Stimulated activated CD4-positive, alpha-beta T cell treated with anti-CD3 and anti-CD28 coated beads, TNF-alpha, amount 100 ng/mL, for 4 hours (primary cell): ENCODE measurements around the gene ISCA2.

ENCODE experiments used
- DNase-seq, 3 experiments: peaks; one replicate each; pipeline ENCODE4 v3.0.0-alpha.2; 2020; ENCODE audit warnings: low read depth in 3 of 3

ISCA2 gene

GRCh38 chr14:74482571-74482970 lies 11.0 kb upstream of the ISCA2 start:
- no peak for DNase-seq

GRCh38 chr14:74483321-74483720 lies 10.2 kb upstream of the ISCA2 start:
- no peak for DNase-seq

- DNase-seq: no peak
These were observed 7.4 kb upstream of the ISCA2 start for GRCh38 chr14:74486164-74486563.

DNA sequence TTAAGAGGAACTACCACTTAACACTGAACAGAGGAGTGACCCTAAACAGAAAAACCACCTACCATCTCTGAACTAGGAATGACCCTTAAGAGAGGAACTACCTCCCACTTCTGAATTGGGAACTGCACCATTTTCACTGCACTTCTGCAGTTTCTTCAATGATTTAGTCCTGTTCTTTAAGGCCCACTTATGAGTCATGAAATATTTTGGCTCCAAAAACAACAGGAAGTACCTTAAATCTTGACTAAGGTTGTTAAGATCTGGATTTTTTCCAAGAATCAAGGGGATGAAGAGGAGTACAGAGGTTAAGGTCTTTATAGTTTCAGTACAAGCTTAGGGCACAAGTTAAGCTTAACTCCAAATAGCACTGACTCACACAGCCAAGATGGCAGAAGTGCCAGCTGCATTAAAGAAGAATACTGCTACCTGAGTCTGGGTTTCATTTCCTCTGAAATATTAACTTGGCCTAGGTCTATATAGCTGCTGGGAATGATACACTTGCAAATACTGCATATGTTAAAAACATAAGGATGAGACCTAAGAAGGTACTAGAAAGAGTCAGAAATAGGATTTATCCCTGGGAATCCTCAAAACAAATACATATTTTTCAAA lies 4.7 kb upstream of the ISCA2 start:
- no peak for DNase-seq

GRCh38 chr14:74490486-74490885 lies 3.1 kb upstream of the ISCA2 start:
- no peak for DNase-seq

DNA sequence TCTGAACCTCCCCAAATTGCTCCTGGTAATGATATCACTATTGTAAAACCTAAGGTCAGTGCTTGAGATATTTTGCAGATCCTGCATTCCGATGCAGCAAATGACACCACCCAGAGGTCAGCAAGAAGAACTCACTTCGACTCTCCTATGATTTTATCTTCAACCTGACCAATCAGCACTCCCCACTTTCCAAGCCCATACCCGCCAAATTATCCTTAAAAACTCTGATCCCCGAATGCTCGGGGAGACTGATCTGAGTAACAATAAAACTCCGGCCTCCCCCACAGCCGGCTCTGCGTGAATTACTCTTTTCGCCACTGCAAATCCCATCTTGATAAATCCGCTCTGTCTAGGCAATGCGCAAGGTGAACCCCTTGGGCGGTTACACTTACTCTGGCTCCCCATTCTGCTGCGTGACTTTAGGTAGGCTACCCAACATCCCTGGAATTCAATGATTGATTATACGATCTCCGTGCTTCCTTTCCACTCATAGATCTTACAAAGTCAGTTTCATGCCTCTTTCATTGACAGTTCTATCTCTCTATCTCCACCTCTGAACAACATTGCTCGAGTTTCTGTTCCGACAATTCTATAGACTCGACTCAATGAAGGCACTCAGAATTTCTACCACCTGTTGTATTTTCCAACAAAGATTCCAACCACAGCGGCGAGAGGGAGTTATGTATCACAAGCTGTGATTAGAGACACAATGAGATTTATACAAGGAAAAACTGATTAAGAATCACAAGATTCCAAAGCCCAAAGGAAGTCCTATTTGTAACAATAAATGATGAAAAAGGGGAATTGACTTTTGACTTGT lies 1.4 kb upstream of the ISCA2 start:
- DNase-seq: no peak

DNA sequence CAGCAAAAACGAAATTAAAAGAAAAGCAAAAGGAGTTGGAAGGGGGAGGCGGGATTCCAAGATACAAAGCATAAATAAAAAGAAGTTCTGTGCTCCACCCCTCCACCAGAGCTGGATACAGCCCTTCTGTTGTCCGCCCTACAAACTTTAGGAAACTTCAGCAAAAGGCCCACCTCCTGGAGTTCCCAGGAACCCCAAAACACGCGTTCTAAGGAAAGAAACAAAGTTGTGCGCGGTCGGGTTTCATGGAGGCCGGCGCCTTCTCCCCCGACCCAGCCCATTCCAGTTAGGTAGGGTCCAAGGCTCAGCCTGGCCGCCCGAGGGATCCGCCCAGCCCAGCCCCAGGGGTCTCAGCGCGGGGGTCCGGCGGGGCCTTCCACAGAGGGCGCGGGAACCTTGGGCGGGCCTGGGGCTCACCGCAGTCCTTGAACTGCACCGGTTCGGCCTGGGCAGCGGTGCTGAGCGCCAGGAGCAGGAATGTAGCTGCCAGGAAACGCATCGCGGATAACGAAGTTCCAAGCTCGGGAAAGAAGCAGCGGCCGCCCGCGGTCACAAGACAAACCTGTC lies 706 bp upstream of the ISCA2 start, which contains the start of gene NPC2:
NPC2 (minus strand) TSS at position 530 of the 567 bp plus-strand sequence; CDS start at position 499, 31 bp downstream.
- no peak for DNase-seq

DNA sequence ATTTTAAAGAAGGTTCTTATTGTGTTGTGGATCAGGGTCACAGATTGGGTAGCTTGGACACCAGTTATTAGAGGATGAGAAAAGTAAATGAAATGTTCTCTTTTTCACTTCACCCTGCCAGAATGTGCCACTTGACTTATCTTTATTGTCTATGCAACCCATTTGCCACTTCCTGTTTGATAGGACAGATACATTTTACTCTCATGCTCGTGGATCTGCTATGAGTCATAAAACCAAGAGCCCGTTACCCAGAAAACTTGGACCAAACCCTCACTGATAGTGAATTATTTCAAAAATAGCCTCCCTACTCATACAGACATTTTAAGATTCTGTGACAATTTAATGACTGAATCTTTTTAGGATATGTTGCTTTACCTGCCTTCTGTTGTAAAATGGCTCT lies 1.8 kb downstream of the ISCA2 start:
- DNase-seq: no peak

DNA sequence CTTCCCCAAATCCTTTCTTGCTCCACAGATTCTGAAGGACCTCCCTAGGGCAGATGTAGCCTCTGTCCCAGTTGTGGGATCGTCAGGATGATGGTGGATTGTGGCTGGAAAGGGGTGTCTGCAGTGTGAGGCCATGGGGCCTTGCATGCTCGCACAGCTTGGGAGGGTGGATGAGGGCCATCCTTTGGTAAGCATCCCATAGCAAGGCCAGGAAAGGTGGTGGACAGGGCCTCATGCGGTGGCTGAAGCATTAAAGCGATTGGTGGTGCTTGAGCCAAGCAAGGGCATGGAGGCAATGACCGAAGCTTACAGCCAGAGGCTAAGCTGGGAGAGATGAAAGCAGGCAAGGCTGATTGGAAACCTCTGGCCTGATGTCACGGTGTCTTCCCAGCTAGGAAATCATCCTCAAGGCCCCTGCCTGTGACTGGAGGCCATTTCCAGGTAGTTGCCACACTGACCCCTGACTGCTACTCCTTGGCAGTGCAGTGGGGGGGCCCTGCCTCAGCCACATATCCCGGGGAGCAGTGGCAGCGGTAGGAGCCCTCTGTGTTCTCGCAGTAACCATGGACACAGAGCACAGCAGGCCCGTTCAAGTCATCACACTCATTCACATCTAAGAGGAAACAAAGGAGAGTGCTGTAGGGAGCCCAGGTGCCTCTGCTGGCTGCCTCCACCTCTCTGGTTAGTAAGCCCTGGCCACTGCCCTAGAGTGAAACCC lies 7.0 kb downstream of the ISCA2 start:
- DNase-seq: no peak

GRCh38 chr14:74501135-74501614 lies 7.6 kb downstream of the ISCA2 start:
- no peak for DNase-seq

GRCh38 chr14:74501691-74502090 lies 8.1 kb downstream of the ISCA2 start:
- no peak for DNase-seq

DNA sequence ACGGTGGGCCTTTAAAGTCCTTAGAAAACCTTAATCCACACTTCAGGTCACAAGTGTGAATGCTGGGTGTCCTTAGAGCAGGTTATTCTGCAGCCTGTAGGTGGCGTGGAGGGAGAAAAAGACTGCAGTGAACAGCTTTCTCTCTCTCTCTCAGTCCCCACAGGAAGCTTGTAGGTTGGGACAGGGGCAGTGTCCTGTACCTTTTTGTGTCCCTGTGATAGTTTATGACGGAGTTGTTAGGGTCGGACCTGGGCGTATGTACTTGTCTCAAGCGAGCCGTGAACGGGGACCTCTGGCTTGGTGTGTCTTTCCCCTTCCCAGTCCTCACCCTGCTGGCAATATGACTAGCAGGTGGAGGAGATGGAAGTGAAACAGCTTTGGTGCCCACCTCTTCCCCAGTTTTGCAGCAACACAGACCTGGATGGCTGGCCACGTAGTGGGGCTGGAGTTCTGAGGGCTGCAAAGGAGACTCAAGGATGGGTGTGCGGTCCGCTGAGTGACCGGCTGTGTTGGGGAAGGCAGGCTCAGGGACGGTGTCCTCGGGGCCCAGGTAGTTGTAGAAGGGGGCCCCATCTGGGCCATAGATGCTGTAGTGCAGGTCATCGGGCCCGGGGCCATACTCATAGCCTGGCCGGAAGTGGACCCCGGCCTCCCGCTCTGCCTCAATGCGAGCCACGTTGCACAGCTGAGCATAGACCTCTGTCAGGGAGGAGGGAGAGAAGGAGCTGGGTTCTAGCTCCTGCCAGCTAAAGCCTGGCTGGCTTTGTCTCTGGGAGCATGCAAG lies 8.9 kb downstream of the ISCA2 start:
- DNase-seq: no peak

GRCh38 chr14:74503291-74503937 lies 9.8 kb downstream of the ISCA2 start:
- no peak for DNase-seq

- DNase-seq: no peak
These were observed 10.4 kb downstream of the ISCA2 start for GRCh38 chr14:74503938-74504335.

GRCh38 chr14:74504412-74504811 lies 10.8 kb downstream of the ISCA2 start:
- no peak for DNase-seq

- DNase-seq: no peak
These were observed 11.5 kb downstream of the ISCA2 start for GRCh38 chr14:74504874-74505720.

- DNase-seq: no peak
These were observed 12.3 kb downstream of the ISCA2 start for GRCh38 chr14:74505831-74506230.

- DNase-seq: no peak
These were observed 12.9 kb downstream of the ISCA2 start for GRCh38 chr14:74506411-74506851.

- DNase-seq: no peak
These were observed 13.5 kb downstream of the ISCA2 start for GRCh38 chr14:74507085-74507484.

GRCh38 chr14:74507840-74508239 lies 14.3 kb downstream of the ISCA2 start:
- no peak for DNase-seq
